NCI-H1417 treated with DMSO at 0.1 percent for 48 hours (cell line): ENCODE results near the gene CA9.

ENCODE experiments used
- DNase-seq: peaks from one replicate; lab custom pipeline; 2025; lab: John Stamatoyannopoulos, UW

Gene CA9

DNA sequence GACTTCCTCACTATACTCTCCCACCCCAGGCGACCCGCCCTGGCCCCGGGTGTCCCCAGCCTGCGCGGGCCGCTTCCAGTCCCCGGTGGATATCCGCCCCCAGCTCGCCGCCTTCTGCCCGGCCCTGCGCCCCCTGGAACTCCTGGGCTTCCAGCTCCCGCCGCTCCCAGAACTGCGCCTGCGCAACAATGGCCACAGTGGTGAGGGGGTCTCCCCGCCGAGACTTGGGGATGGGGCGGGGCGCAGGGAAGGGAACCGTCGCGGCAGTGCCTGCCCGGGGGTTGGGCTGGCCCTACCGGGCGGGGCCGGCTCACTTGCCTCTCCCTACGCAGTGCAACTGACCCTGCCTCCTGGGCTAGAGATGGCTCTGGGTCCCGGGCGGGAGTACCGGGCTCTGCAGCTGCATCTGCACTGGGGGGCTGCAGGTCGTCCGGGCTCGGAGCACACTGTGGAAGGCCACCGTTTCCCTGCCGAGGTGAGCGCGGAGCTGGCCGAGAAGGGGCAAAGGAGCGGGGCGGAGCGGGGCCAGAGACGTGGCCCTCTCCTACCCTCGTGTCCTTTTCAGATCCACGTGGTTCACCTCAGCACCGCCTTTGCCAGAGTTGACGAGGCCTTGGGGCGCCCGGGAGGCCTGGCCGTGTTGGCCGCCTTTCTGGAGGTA, 2.1 kb downstream of the CA9 start:
- no peak for DNase-seq

DNA sequence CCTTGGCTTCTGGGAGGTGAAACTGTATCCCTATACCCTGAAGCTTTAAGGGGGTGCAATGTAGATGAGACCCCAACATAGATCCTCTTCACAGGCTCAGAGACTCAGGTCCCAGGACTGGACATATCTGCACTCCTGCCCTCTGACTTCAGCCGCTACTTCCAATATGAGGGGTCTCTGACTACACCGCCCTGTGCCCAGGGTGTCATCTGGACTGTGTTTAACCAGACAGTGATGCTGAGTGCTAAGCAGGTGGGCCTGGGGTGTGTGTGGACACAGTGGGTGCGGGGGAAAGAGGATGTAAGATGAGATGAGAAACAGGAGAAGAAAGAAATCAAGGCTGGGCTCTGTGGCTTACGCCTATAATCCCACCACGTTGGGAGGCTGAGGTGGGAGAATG, 5.4 kb downstream of the CA9 start:
- no peak for DNase-seq

GRCh38 chr9:35679766-35680330, 6.1 kb downstream of the CA9 start:
- no peak for DNase-seq

- DNase-seq: no peak
Measured at GRCh38 chr9:35680331-35681105, 6.8 kb downstream of the CA9 start.

DNA sequence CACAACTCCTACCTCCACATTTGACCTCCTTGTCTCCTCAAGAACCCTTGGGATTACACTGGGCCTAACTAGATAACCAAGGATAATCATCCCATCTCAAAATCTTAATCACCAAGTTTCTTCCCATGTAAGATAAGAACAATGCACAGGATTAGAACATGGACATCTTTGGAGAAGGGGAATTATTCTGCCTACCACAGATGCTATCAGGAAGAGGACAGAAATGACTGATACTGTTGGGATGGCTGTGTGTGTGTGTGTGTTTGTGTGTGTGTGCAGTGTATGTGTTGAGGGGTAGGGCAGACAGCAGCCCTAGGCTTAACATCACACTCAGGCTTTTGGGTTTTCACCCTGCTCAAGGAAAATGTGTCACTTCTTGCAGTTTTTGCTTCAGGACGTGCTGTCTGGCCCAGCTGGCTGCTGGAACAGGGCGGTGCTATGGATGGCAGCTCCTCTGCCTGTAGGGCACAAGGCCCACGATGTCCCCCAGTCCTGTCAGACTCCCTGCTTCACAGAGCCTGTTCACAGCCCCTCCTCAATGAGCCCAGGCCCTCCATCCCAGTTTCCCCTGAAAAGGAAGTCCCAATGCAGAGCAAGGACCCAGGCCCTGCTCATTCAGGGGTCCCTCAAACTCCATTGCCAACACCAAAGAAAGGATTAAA, 7.7 kb downstream of the CA9 start:
- DNase-seq: no peak

GRCh38 chr9:35682051-35682450, 8.3 kb downstream of the CA9 start:
- no peak for DNase-seq

DNA sequence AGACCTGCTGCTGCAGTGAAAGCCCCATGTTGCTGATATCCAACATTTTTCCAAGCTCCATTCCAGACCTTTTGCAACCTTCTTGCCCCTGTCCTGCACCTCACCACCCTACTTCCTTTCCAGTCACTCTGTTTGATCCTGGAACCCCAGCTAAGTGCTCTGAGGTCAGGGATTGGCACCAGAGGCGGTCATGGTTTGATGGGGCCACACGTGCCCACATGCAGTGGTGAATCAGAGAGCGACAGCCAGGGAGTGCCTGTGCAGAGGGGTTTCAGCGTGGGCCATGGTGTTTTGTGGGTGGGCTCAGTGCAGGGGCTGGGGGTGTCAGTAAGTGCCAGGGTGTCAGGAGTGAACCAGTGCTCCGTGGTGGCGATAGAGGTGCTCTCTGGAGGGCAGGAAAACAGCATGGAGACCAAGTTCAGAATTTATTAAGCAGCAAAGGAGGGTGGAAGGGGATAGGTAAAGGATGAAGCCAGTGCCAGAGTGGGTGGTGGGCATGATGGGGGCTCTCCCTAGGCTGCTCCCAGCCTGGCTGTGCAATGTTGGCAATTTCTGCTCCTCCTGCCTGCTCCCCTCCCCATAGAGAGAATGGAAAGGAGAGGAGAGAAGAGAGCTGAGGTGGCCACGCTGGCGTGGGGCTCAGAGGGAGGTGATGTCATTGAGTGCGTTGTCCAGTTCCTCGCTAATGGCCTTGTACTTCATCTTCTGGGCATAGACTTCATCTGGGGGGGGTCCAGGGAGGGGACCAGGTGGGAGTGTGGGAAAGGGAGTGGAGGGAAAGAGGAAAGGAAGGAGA, 9.0 kb downstream of the CA9 start:
- no peak for DNase-seq

DNA sequence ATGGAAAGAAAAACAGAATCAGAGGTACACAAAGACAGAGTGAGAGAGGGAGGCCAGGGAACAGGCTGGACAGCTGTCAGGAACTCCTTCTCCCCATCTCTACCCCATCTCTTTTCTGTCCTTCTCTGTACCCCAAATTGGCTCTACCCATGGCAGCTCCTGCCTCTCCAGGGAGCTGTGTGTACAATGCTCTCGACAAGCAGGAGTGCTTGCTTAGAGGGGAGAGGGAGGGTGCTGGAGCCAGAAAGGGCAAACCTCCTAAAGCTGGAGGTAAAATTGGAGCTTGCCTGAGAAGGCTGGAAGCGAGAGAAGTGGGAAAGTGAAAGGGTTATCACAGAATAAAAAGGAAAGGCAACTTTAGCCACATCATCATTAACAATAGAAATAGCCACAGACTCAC, 9.6 kb downstream of the CA9 start:
- no peak for DNase-seq

- DNase-seq: no peak
Measured at GRCh38 chr9:35684921-35685320, 11.2 kb downstream of the CA9 start.

DNA sequence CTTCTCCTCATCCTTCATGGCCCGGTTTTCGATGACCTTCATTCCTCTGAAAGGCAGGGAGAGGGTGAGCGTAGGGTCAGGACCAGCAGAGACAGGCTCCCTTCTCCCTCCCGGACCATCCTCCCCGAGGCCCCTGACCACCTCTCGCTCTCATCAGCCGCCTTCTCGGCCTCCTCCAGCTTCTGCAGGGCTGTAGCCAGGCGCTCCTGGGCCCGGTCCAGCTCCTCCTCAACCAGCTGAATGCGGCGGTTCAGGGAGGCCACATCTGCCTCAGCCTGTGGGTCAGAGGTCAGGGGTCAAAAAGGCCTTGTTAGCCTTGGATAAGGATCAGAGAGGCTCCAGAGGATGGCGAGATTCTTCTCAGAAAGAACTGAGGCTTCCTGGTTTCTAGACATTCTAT, 11.8 kb downstream of the CA9 start:
- no peak for DNase-seq

DNA sequence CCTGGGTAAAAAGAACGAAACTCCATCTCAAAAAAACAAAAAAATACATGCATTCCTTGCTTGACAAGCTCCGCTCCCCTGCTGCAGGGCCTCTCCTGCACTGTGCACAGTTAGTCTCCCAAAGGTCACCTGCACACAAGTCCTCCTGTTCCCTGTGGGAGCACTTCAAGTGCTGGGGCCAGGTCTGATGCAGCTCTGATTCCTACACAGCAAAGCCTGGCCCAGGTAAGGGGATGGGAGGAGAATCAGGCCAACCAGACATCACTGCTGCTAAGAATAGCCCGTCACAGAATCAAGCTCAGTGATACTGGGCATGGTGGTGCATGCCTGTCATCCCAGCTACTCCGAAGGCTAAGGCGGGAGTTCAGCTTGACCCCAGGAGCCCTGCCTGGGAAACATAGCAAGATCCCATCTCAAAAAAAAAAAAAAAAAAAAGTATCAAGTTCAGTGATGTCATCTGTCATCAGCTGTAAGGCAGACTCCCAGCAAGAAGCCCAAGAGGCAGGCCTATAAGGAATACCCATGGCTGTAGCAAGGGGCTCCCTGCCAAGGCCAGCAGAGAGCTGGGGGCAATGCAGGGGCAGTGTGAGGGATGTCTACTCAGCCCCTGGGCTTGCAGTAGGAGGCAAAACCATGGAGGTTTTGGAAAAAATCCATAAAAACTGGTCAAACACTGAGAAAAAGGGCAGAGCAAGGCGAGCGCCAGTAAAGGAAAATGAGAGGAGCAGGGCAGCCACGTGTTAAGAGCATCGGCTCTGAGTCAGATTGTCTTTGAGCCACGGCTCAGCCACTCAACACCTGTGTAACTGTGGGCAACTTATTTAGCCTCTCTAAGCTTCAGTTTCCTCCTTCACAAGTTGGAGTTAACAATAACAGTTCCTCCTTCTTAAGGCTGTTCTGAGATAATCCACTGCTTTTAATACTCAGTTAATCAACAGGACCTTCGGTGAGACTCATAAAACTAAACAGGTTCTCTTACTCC, 12.8 kb downstream of the CA9 start:
- DNase-seq: no peak

GRCh38 chr9:35687306-35687705, 13.6 kb downstream of the CA9 start:
- no peak for DNase-seq

DNA sequence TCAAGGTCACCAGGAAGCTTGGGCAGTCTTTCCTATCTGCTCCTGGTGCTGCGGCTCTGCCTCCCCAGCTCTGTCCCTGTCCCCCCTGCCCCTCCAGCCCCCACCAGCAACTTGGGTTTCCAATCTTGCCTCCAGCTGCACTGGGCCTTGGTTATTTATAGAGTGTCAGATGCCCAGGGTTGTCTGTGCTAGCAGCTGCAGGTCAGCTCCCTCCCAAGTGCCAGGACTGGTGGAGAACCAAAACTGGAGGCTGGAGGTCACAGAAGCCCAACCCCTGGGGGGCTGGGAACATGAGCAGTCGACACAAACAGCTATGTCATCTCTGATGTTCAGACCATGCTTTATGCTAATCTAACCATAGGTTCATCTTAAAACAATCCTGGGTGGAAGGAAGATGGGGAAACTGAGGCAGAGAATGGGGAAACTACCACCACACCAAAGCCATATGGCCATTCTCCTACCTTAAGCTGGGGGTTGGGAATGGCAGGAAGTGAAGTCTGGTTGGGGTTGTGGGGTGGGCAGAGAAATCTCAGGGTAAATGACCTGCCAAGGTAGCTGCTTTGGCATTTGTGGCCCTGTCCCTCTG, 14.3 kb downstream of the CA9 start:
- DNase-seq: no peak

GRCh38 chr9:35688558-35689541, 15.1 kb downstream of the CA9 start:
- DNase-seq: no peak

DNA sequence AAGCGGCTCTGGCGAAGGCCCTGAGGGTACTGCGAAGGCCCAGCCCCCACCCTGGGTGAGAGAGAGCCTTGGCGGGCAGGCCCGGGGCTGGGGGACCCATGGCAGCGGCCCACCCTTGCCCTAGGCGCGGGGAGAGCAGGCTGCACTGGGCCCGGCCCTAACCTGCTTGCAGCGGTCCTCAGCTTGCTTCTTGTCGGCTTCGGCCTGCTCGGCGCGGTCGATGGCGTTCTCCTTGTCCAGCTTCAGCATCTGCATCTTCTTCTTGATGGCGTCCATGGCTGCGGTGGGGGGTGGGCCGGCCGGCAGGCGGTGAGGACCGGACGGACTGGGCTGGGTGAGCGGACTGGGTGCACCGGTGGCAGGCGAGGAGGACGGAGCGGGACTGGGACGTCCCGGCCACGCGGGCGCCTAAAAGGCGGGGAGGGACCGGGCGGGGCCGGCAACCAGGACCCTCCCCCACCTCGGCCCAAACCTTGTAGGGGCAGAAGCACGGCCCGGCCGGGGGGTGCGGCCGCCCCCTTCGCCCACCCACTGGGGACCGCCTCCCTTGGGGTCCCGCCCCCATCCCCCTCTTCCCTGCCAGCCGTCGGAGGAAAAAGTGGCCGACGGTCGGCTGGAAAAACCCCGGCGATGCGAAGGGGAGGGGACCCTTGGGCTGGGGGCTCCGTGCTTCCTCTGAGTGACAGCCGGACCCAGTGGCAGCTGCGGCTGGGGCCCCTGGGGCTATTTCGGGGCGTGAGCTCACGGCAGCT, 16.0 kb downstream of the CA9 start, which contains the start of gene TPM2:
TSS of gene TPM2 (minus strand) at position 384 of the 752 bp plus-strand sequence. CDS start at position 276, 108 bp downstream.
- DNase-seq: no peak

DNA sequence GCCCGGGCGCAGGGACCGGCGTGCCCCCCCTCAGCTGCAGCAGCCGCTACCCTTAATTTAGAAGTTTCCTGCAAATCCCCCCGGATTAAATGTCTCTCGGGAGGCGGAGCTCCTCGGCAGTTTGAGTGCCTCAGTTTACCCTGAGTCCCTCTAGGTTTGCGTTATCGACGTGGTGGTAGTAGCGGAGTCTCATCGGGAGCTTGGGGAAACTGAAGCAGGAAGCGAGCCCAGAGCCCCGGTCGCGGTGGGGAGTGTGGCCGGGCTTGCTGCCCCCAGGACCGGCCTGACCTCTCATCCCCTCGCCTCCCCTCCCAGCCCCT, 16.5 kb downstream of the CA9 start:
- DNase-seq: no peak

DNA sequence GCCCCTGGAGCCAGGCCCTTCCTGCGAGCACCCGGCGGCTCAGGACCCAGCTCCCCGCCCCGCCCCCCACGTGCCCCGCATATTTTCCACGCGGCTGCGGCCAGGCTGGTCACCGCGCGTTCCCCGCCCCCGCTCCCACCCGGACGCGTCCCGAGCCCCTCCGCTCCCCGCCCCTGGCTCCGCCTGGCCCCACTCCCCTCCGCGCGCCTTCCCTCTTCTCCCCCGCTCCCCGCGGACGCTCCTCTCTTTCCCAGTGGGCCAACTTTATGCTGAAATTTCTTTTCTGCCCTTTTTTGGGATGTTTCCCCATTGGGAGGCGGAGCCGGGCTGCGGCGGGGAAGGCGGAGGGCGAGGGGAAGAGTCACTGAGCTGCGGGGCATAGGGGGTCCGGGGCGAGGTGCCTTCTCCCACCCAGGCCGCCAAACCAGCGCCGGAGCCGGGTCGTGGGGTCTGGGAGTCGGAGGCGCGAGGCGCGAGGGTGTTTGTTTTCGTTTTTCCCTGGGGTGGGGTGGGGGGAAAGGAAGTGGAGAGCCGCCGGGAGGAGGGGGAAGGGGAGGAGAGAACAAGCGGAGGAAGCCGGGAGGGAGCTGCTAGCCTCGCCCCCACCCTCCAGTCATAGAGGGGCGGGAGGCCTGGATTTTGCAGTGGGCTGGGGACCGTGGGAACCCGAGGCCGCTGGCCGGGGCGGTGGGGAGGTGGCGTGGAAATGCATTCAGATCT, 17.0 kb downstream of the CA9 start:
- no peak for DNase-seq

DNA sequence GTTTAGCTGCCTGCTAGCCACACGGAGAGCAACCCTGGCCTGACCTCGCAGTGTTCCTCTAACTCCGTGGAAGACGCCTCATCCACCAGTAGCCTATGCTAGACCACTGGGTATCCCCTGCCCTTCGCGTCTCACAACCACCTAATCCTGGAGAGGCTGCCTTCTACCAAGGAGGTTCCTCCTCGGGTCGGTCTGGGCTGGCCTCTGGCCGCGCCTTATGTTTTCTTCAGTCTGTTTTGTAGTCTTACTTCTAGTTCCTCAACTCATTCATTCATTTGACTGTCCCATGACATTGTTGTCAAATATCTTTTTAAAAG, 17.6 kb downstream of the CA9 start:
- no peak for DNase-seq
